ENCODE results near the gene C17orf100.

C17orf100 gene

DNA sequence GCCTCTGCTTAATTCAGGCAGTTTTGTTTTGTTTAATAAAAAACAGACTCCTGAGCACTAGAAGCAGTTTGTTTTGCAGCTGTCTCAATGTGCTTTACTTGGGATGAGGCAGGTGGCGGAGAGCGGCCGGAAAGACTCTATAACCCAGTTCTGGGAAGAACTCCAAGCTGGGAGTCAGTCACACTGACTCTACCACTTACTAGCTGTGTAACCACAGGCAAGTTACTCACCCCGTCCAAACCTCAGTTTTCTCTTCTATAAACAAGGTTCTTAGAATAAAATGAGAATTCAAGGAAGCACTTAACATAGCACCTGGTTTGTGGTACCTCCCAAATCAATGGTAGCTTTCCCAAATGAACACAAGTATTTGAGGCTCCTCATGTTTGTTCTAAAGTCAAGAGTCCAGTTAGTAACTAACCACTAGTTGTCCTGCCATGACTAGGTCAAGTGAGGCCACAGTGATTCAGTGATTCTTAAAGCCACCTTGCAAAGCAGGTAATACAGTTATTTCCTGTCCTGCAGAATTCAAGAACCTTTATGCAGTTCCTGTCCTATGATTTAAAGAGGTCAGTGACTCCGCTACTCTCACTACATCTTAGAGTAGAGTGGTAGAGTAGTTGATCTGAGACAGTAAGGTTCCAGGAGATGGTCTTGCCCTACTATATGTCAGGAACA lies 8.0 kb upstream of the C17orf100 start:
- Histone ChIP-seq H2BK120ac (ENCODE audit: low read depth, low read length) (no peak overlapping the region), H2AFZ (ENCODE audit: low read depth, low read length) (no peak overlapping the region), H3K4me3 (ENCODE audit: insufficient read depth in 1 of 2, low read depth in 1 of 2, low read length in 2 of 2) (no peak overlapping the region), H3K79me1 (replicated peaks; ENCODE audit: low read length, poor library complexity, severe bottlenecking) (peaks cover 14% of the 10 kb centered on the region), H3K4me2 (ENCODE audit: low read length, poor library complexity, severe bottlenecking) (no peak overlapping the region), H2AK5ac (ENCODE audit: low read length, severe bottlenecking) (no peak overlapping the region), H3K36me3 (ENCODE audit: control insufficient read depth in 1 of 2, insufficient read depth in 2 of 2, low read depth in 1 of 2, low read length in 2 of 2) (peaks cover 6 to 60% of the 10 kb centered on the region in 2 experiments), H4K8ac (ENCODE audit: low read length) (no peak overlapping the region), H3K18ac (ENCODE audit: low read depth in 1 of 2, low read length in 2 of 2) (no peak overlapping the region), H2BK5ac (ENCODE audit: low read depth, low read length, poor library complexity, severe bottlenecking) (no peak overlapping the region), H4K91ac (ENCODE audit: low read length) (no peak overlapping the region), H3K9ac (ENCODE audit: low read length) (no peak overlapping the region), H3K14ac (ENCODE audit: low read length in 2 of 2) (no peak overlapping the region), H3K27ac (ENCODE audit: low read length, poor library complexity, severe bottlenecking) (no peak overlapping the region), H2BK15ac (ENCODE audit: low read depth, poor library complexity, severe bottlenecking) (no peak overlapping the region), H3K23ac (ENCODE audit: low read length in 2 of 2) (no peak overlapping the region), H3K4me1 (ENCODE audit: control insufficient read depth, insufficient read depth, low read depth, low read length) (peaks cover 10% of the 10 kb centered on the region), H3K9me3 (ENCODE audit: control insufficient read depth, low read length) (no peaks in the 10 kb centered on the region), H2BK12ac (ENCODE audit: low read length in 2 of 2) (no peak overlapping the region), H3K27me3 (ENCODE audit: control insufficient read depth in 1 of 2, insufficient read depth in 1 of 2, low read length in 2 of 2) (no peaks in the 10 kb centered on the region), H3K4ac (ENCODE audit: low read depth in 1 of 2, low read length in 2 of 2) (no peak overlapping the region)
- WGBS, result 88% methylated on average over 5 of the region's 5 CpGs
- peak; percentile 73 for DNase-seq

GRCh38 chr17:6648181-6648580 lies 3.4 kb upstream of the C17orf100 start:
- Histone ChIP-seq H2AFZ (ENCODE audit: low read depth, low read length) (no peak overlapping the region), H3K79me1 (replicated peaks; ENCODE audit: low read length, poor library complexity, severe bottlenecking) (peaks cover 18% of the 10 kb centered on the region), H3K36me3 (ENCODE audit: control insufficient read depth in 1 of 2, insufficient read depth in 2 of 2, low read depth in 1 of 2, low read length in 2 of 2) (peaks cover 6 to 62% of the 10 kb centered on the region in 2 experiments), H4K8ac (ENCODE audit: low read length) (no peak overlapping the region), H3K4me1 (ENCODE audit: control insufficient read depth, insufficient read depth, low read depth, low read length) (peaks cover 7% of the 10 kb centered on the region), H3K9ac (ENCODE audit: low read length) (no peak overlapping the region), H2BK12ac (ENCODE audit: low read length in 2 of 2) (no peak overlapping the region), H3K27ac (ENCODE audit: low read length, poor library complexity, severe bottlenecking) (no peak overlapping the region), H3K9me3 (ENCODE audit: control insufficient read depth, low read length) (no peaks in the 10 kb centered on the region), H2BK5ac (ENCODE audit: low read depth, low read length, poor library complexity, severe bottlenecking) (no peak overlapping the region), H2AK5ac (ENCODE audit: low read length, severe bottlenecking) (no peak overlapping the region), H3K27me3 (ENCODE audit: control insufficient read depth in 1 of 2, insufficient read depth in 1 of 2, low read length in 2 of 2) (no peaks in the 10 kb centered on the region), H3K14ac (ENCODE audit: low read length in 2 of 2) (no peak overlapping the region), H3K4me2 (ENCODE audit: low read length, poor library complexity, severe bottlenecking) (no peak overlapping the region), H3K23ac (ENCODE audit: low read length in 2 of 2) (no peak overlapping the region), H3K4ac (ENCODE audit: low read depth in 1 of 2, low read length in 2 of 2) (no peak overlapping the region), H2BK120ac (ENCODE audit: low read depth, low read length) (no peak overlapping the region), H4K91ac (ENCODE audit: low read length) (no peak overlapping the region), H2BK15ac (ENCODE audit: low read depth, poor library complexity, severe bottlenecking) (no peak overlapping the region), H3K18ac (ENCODE audit: low read depth in 1 of 2, low read length in 2 of 2) (no peak overlapping the region), H3K4me3 (ENCODE audit: insufficient read depth in 1 of 2, low read depth in 1 of 2, low read length in 2 of 2) (no peak overlapping the region)
- DNase-seq, result peak; percentile 22

GRCh38 chr17:6651919-6652452 lies 424 bp downstream of the C17orf100 start:
- peak overlapping the region in 1 of 2 experiments; percentile 52 for H2BK12ac ChIP-seq (ENCODE audit: low read length in 2 of 2)
- H2AK5ac ChIP-seq (ENCODE audit: low read length, severe bottlenecking), result peak overlapping the region; percentile 47
- H3K79me1 ChIP-seq (replicated peaks; ENCODE audit: low read length, poor library complexity, severe bottlenecking), result peaks cover 16% of the 10 kb centered on the region
- H3K27ac ChIP-seq (ENCODE audit: low read length, poor library complexity, severe bottlenecking), result no peak overlapping the region
- peak overlapping the region; percentile 8 for H2BK15ac ChIP-seq (ENCODE audit: low read depth, poor library complexity, severe bottlenecking)
- H3K9me3 ChIP-seq (ENCODE audit: control insufficient read depth, low read length), result no peaks in the 10 kb centered on the region
- H3K4me1 ChIP-seq (ENCODE audit: control insufficient read depth, insufficient read depth, low read depth, low read length), result peaks cover 15% of the 10 kb centered on the region
- peak overlapping the region; percentile 52 to 98 for H3K4me3 ChIP-seq (ENCODE audit: insufficient read depth in 1 of 2, low read depth in 1 of 2, low read length in 2 of 2)
- H3K23ac ChIP-seq (ENCODE audit: low read length in 2 of 2), result no peak overlapping the region
- H2AFZ ChIP-seq (ENCODE audit: low read depth, low read length), result peak overlapping the region; percentile 98
- H4K8ac ChIP-seq (ENCODE audit: low read length), result peak overlapping the region; percentile 98
- H3K4ac ChIP-seq (ENCODE audit: low read depth in 1 of 2, low read length in 2 of 2), result peak overlapping the region; percentile 80 to 89
- peak overlapping the region; percentile 45 for H2BK120ac ChIP-seq (ENCODE audit: low read depth, low read length)
- H3K4me2 ChIP-seq (ENCODE audit: low read length, poor library complexity, severe bottlenecking), result peak overlapping the region; percentile 62
- H3K14ac ChIP-seq (ENCODE audit: low read length in 2 of 2), result peak overlapping the region in 1 of 2 experiments; percentile 81
- peaks cover 0 to 27% of the 10 kb centered on the region in 2 experiments for H3K36me3 ChIP-seq (ENCODE audit: control insufficient read depth in 1 of 2, insufficient read depth in 2 of 2, low read depth in 1 of 2, low read length in 2 of 2)
- peak overlapping the region; percentile 95 to 97 for H3K18ac ChIP-seq (ENCODE audit: low read depth in 1 of 2, low read length in 2 of 2)
- peaks cover 14 to 16% of the 10 kb centered on the region in 2 experiments for H3K27me3 ChIP-seq (ENCODE audit: control insufficient read depth in 1 of 2, insufficient read depth in 1 of 2, low read length in 2 of 2)
- DNase-seq, result no peak
- WGBS, result 64% methylated on average over 47 of the region's 47 CpGs
- H4K91ac ChIP-seq (ENCODE audit: low read length), result peak overlapping the region; percentile 99
- H2BK5ac ChIP-seq (ENCODE audit: low read depth, low read length, poor library complexity, severe bottlenecking), result no peak overlapping the region
- peak overlapping the region; percentile 81 for H3K9ac ChIP-seq (ENCODE audit: low read length)

GRCh38 chr17:6654841-6655731 lies 3.5 kb downstream of the C17orf100 start:
- Histone ChIP-seq H3K4me2 (ENCODE audit: low read length, poor library complexity, severe bottlenecking) (peak overlapping the region; percentile 71), H4K8ac (ENCODE audit: low read length) (no peak overlapping the region), H4K91ac (ENCODE audit: low read length) (no peak overlapping the region), H3K9ac (ENCODE audit: low read length) (no peak overlapping the region), H2AK5ac (ENCODE audit: low read length, severe bottlenecking) (no peak overlapping the region), H3K4me1 (ENCODE audit: control insufficient read depth, insufficient read depth, low read depth, low read length) (peaks cover 15% of the 10 kb centered on the region), H3K9me3 (ENCODE audit: control insufficient read depth, low read length) (no peaks in the 10 kb centered on the region), H3K18ac (ENCODE audit: low read depth in 1 of 2, low read length in 2 of 2) (no peak overlapping the region), H3K4me3 (ENCODE audit: insufficient read depth in 1 of 2, low read depth in 1 of 2, low read length in 2 of 2) (peak overlapping the region; percentile 42 to 51), H2BK120ac (ENCODE audit: low read depth, low read length) (no peak overlapping the region), H3K79me1 (replicated peaks; ENCODE audit: low read length, poor library complexity, severe bottlenecking) (peaks cover 11% of the 10 kb centered on the region), H3K27me3 (ENCODE audit: control insufficient read depth in 1 of 2, insufficient read depth in 1 of 2, low read length in 2 of 2) (peaks cover 38 to 43% of the 10 kb centered on the region in 2 experiments), H3K14ac (ENCODE audit: low read length in 2 of 2) (no peak overlapping the region), H2BK15ac (ENCODE audit: low read depth, poor library complexity, severe bottlenecking) (no peak overlapping the region), H3K23ac (ENCODE audit: low read length in 2 of 2) (peak overlapping the region in 1 of 2 experiments; percentile 17), H3K27ac (ENCODE audit: low read length, poor library complexity, severe bottlenecking) (no peak overlapping the region), H2BK5ac (ENCODE audit: low read depth, low read length, poor library complexity, severe bottlenecking) (no peak overlapping the region), H2BK12ac (ENCODE audit: low read length in 2 of 2) (no peak overlapping the region), H2AFZ (ENCODE audit: low read depth, low read length) (no peak overlapping the region), H3K36me3 (ENCODE audit: control insufficient read depth in 1 of 2, insufficient read depth in 2 of 2, low read depth in 1 of 2, low read length in 2 of 2) (no peaks in the 10 kb centered on the region), H3K4ac (ENCODE audit: low read depth in 1 of 2, low read length in 2 of 2) (no peak overlapping the region)
- 5% methylated on average over 38 of the region's 46 CpGs for WGBS
- peak; percentile 24 for DNase-seq
